Vagina (tissue), 2 donors: ENCODE data around the gene CCNK.

Experiments used
- CTCF ChIP-seq, 3 experiments: fragments of 450-650 bp in 2 of 3; fragments of 200-600 bp in 1 of 3; sonication (generic) in 1 of 3; IDR thresholded peaks; one replicate each; pipeline ENCODE4 v1.5.1; 2017 to 2019; ENCODE audit warnings: antibody characterized with exemption in 3 of 3, mild to moderate bottlenecking in 2 of 3, moderate library complexity in 2 of 3
- POLR2AphosphoS5 ChIP-seq, 2 donors: sonication (generic); formaldehyde crosslinking; IDR thresholded peaks; one replicate each; pipeline ENCODE4 v1.9.0; 2017; ENCODE audit warnings: antibody characterized with exemption in 2 of 2, mild to moderate bottlenecking in 2 of 2, low read depth in 1 of 2; ENCODE audit not compliant: insufficient read depth in 1 of 2

DNA sequence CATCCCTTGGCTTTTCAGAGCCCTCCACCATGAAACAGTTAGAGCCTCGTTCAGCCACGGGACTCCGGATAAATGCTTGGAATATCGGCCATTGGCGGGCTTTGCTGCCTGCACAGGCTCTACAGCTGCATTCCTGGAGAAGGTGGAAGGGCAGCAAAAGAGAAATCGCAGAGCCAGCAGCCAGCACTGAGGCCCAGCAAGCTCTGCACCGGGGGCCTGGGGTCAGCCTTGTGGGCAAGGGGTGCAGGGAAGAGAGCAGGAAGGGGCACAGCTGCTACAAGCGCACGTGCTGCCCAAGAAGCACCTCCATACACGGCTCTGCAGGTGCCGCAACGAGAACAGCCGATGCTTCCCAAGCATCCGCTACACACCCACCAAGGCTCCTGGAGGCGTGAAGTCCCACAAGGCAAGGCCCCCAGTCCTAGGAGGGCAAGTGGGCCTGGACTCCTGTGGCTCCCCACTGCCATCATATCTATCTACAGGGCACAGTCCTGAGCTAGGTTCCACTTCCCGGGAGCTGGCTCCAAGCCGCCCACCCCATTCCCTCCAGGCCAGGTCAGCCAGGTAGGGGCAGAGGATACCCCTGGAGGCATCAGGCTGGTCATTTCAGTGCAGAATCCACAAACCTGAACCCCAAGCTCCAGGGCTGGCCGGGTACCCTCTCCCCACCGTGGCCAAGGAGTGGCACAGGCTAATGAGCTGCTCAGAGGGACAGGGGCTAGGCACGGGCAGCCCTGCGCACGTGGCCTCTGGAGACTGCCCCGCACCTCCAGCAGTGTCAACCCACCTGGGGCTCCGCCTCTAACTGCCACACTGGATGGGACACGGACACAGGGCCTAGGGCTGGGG lies 40.2 kb downstream of the CCNK start:
- TF ChIP-seq POLR2AphosphoS5 (IDR thresholded peaks at IDR 0.05; ENCODE audit: insufficient read depth in 1 of 2, low read depth in 1 of 2) = no peak
- no peak for TF ChIP-seq CTCF (IDR thresholded peaks at IDR 0.05)
